Lower leg skin (tissue), 4 donors: Measurements from ENCODE around the gene SLC6A12. TPM values are rescaled to one million over a fixed set of nuclear protein-coding genes. Genes with fewer than 3 reads are reported as not detected.

Experiments used
- DNase-seq, 2 donors: peaks; one replicate each; pipeline ENCODE4 v3.0.0-alpha.2; 2019; ENCODE audit warnings: low spot score in 2 of 2
- H3K4me3 ChIP-seq: fragments of 200-600 bp; sonication (generic); 2 replicates; pipeline ENCODE4 v1.5.1; 2017; ENCODE audit warnings: mild to moderate bottlenecking, low read depth; ENCODE audit not compliant: poor library complexity, severe bottlenecking
- POLR2A ChIP-seq, 2 donors: fragments of 450-650 bp; IDR thresholded peaks; one replicate each; pipeline ENCODE4 v1.6.1; 2016 to 2017; ENCODE audit warnings: antibody characterized with exemption in 2 of 2, mild to moderate bottlenecking in 1 of 2, moderate library complexity in 1 of 2
- WGBS, 2 donors: methylation state at CpG; one replicate each; pipeline ENCODE4 v1.1.5; 2018; 5-methylcytosine and 5-hydroxymethylcytosine counted together
- intact Hi-C: fragments of 100-400 bp; cut with DNase I; formaldehyde crosslinking; loops from one replicate; pipeline ENCODE4 v1.15.0; 2023; ENCODE audit warnings: low total_unique reads
- total RNA-seq, 4 donors: library from RNA; depleted of rRNA; stranded (reverse); fragments of >200 nt; gene quantifications; one replicate each; pipeline ENCODE4 v1.1.0, GENCODE V29; 2016
- TF ChIP-seq, protein P1 (sequence below), 3 donors: fragments of 450-650 bp; IDR thresholded peaks; one replicate each; pipeline ENCODE4 v1.5.1; 2016; ENCODE audit warnings: antibody characterized with exemption in 3 of 3, mild to moderate bottlenecking in 3 of 3, moderate library complexity in 2 of 3

SLC6A12 gene
- total RNA-seq, 4 donors from 2014 or later = 0.30 to 0.74 (median 0.71) TPM; not detected in 1

- TF ChIP-seq, protein P1, sequence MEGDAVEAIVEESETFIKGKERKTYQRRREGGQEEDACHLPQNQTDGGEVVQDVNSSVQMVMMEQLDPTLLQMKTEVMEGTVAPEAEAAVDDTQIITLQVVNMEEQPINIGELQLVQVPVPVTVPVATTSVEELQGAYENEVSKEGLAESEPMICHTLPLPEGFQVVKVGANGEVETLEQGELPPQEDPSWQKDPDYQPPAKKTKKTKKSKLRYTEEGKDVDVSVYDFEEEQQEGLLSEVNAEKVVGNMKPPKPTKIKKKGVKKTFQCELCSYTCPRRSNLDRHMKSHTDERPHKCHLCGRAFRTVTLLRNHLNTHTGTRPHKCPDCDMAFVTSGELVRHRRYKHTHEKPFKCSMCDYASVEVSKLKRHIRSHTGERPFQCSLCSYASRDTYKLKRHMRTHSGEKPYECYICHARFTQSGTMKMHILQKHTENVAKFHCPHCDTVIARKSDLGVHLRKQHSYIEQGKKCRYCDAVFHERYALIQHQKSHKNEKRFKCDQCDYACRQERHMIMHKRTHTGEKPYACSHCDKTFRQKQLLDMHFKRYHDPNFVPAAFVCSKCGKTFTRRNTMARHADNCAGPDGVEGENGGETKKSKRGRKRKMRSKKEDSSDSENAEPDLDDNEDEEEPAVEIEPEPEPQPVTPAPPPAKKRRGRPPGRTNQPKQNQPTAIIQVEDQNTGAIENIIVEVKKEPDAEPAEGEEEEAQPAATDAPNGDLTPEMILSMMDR (IDR thresholded peaks at IDR 0.05) = no peak
- no peak for TF ChIP-seq POLR2A (IDR thresholded peaks at IDR 0.05)
- DNase-seq = no peak
- no peak overlapping the region for H3K4me3 ChIP-seq
- intact Hi-C loops = no loop called here
- WGBS, 2 donors = 57 to 65% methylated on average over 8 of the region's 8 CpGs
These were observed 1.6 kb downstream of the SLC6A12 start for GRCh38 chr12:212415-212714.

DNA sequence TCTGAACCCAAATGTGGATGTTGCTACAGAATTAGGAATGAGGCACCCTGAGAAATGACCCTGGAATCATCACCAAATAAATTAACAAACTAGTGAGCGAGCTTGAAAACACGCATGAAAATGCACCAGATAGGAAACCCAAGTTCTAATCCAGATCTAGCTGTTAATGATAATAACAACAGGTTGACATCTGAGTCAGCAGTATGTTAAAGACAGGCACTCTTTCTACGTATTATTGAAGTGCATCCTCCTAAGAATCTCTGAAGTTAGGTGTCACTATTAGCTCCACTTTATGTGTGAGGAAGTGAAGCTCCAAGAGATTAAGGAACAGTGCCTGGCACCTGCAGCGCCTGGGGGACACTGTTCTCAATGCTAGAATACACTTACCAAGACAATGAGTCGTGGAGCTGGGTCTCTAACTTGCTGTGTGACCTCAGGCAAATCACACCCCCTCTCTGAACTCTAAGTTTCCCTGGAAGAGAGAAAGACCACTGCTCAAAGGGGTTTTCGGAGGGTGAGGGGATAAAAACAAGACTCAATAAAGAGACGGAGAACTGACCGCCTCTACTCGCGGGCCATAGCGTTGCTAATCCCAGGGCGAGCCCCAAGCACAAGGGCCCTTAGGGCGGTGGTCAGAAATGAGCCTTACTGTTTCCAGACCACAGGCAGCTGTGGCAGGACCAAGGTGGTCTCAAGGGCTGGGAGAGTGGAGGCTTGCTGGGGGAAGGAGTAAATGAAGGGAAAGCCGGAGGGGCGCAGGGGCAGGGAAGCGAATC, 2.1 kb downstream of the SLC6A12 start:
- DNase-seq = no peak
- no peak overlapping the region for H3K4me3 ChIP-seq
- intact Hi-C loops = no loop called here
- TF ChIP-seq, protein P1 (IDR thresholded peaks at IDR 0.05) = no peak
- TF ChIP-seq POLR2A (IDR thresholded peaks at IDR 0.05) = no peak
- 85 to 87% methylated on average over 16 of the region's 16 CpGs for WGBS, 2 donors

GRCh38 chr12:211142-211465, 2.9 kb downstream of the SLC6A12 start:
- TF ChIP-seq POLR2A (IDR thresholded peaks at IDR 0.05) = no peak
- H3K4me3 ChIP-seq = no peak overlapping the region
- DNase-seq = no peak
- intact Hi-C loops = no loop called here
- 75 to 80% methylated on average over 3 of the region's 3 CpGs for WGBS, 2 donors

GRCh38 chr12:210277-211141, 3.4 kb downstream of the SLC6A12 start:
- DNase-seq = no peak
- intact Hi-C loops = no loop called here
- no peak for TF ChIP-seq POLR2A (IDR thresholded peaks at IDR 0.05)
- TF ChIP-seq, protein P1 (IDR thresholded peaks at IDR 0.05) = peak in 1 of 3 donors; percentile 90
- WGBS, 2 donors = 65 to 68% methylated on average over 16 of the region's 16 CpGs
- H3K4me3 ChIP-seq = no peak overlapping the region

GRCh38 chr12:209851-210250, 4.1 kb downstream of the SLC6A12 start:
- intact Hi-C loops = no loop called here
- 90 to 91% methylated on average over 12 of the region's 12 CpGs for WGBS, 2 donors
- H3K4me3 ChIP-seq = no peak overlapping the region
- TF ChIP-seq, protein P1 (IDR thresholded peaks at IDR 0.05) = no peak
- TF ChIP-seq POLR2A (IDR thresholded peaks at IDR 0.05) = no peak
- DNase-seq = no peak

GRCh38 chr12:209246-209645, 4.7 kb downstream of the SLC6A12 start:
- TF ChIP-seq, protein P1 (IDR thresholded peaks at IDR 0.05) = no peak
- no peak for TF ChIP-seq POLR2A (IDR thresholded peaks at IDR 0.05)
- DNase-seq = no peak
- intact Hi-C loops = no loop called here
- H3K4me3 ChIP-seq = no peak overlapping the region
- WGBS, 2 donors = 87 to 90% methylated on average over 14 to 15 of the region's 15 CpGs
